HCT116 (cell line): Measurements from ENCODE around the gene RPH3AL. TPM values are rescaled to one million over a fixed set of nuclear protein-coding genes. Genes with fewer than 3 reads are reported as not detected.

Source experiments
- ATAC-seq: fragments of 200-7000 bp; cut with Tn5 transposase; 2 replicates; pipeline ENCODE4 v1.9.1; 2020; ENCODE audit warnings: mild to moderate bottlenecking, moderate library complexity
- BruUV-seq: library from RNA; stranded (reverse); fragments of 400-500 nt; replicated peaks from 2 replicates; lab custom pipeline; 2021; lab: Mats Ljungman, UMichigan
- CTCF ChIA-PET: fragments of 300-600 bp; sonication (Branson Sonifier 250); formaldehyde crosslinking; loops from one replicate; lab custom pipeline; 2021; ENCODE audit warnings: antibody characterized with exemption; lab: Charles Lee
- POLR2A ChIA-PET: fragments of 300-600, 350-600 bp; sonication (Branson Sonifier 250); formaldehyde crosslinking; loops from one replicate; lab custom pipeline; 2021; ENCODE audit warnings: antibody characterized with exemption; lab: Charles Lee
- RAD21 ChIA-PET, 2 experiments: fragments of 300-600 bp; sonication (Branson Sonifier 250); formaldehyde crosslinking; loops; one replicate each; lab custom pipeline; 2023; ENCODE audit warnings: low total read pairs in 2 of 2; ENCODE audit not compliant: uncharacterized antibody in 2 of 2, unreplicated experiment in 2 of 2, low non-redundant PET in 1 of 2; lab: Charles Lee
- DNase-seq: peaks from one replicate; pipeline ENCODE4 v3.0.0-alpha.2; 2010; ENCODE audit warnings: low read depth, low spot score
- H2AFZ ChIP-seq: fragments of 200-600 bp; shearing (Covaris generic), sonication (generic); 2 replicates; pipeline ENCODE4 v1.6.1; 2017; ENCODE audit warnings: low read depth, mixed run types, mixed read lengths, antibody characterized with exemption, low read length; ENCODE audit not compliant: poor library complexity, severe bottlenecking
- H3K27ac ChIP-seq: 2 replicates; pipeline ENCODE4 v1.5.1; 2012; ENCODE audit warnings: low read depth, low read length
- H3K27me3 ChIP-seq: fragments of 200-600 bp; sonication (generic); 2 replicates; pipeline ENCODE4 v1.6.1; 2016; ENCODE audit warnings: mixed run types, low read length, mixed read lengths; ENCODE audit not compliant: insufficient read depth
- H3K36me3 ChIP-seq, 2 experiments: fragments of 200-500 bp in 1 of 2; fragments of 200-600 bp in 1 of 2; sonication (Bioruptor generic) in 1 of 2; sonication (generic) in 1 of 2; 2 replicates each; pipeline versions ENCODE4 v1.5.1 to v1.6.1; 2014 to 2016; ENCODE audit warnings: low read length in 2 of 2, inconsistent platforms in 1 of 2, mixed read lengths in 1 of 2, mixed run types in 1 of 2; ENCODE audit not compliant: insufficient read depth in 2 of 2, control insufficient read depth in 1 of 2
- H3K4me1 ChIP-seq, 2 experiments: fragments of 200-600 bp in 1 of 2; sonication (generic) in 1 of 2; 2 replicates each; pipeline versions ENCODE4 v1.5.1 to v1.6.1; 2012 to 2017; ENCODE audit warnings: low read length in 2 of 2, inconsistent platforms in 1 of 2, mild to moderate bottlenecking in 1 of 2, mixed read lengths in 1 of 2, mixed run types in 1 of 2, moderate library complexity in 1 of 2; ENCODE audit not compliant: insufficient read depth in 2 of 2, control insufficient read depth in 1 of 2
- H3K4me2 ChIP-seq: fragments of 200-600 bp; sonication (generic); 2 replicates; pipeline ENCODE4 v1.6.1; 2017; ENCODE audit warnings: mixed run types, low read length, mixed read lengths
- H3K4me3 ChIP-seq, 2 experiments: fragments of 200-600 bp in 1 of 2; sonication (generic) in 1 of 2; replicated peaks in 1 of 2; 2 replicates each; pipeline ENCODE4 v1.5.1; 2011 to 2016; ENCODE audit warnings: low read length in 2 of 2, control low read depth in 1 of 2, low read depth in 1 of 2, mild to moderate bottlenecking in 1 of 2, mixed read lengths in 1 of 2, mixed run types in 1 of 2
- H3K79me2 ChIP-seq: fragments of 200-600 bp; sonication (generic); 2 replicates; pipeline ENCODE4 v1.6.1; 2017; ENCODE audit warnings: mild to moderate bottlenecking, mixed run types, low read length, moderate library complexity, mixed read lengths; ENCODE audit not compliant: insufficient read depth
- H3K9ac ChIP-seq: fragments of 200-600 bp; sonication (generic); 2 replicates; pipeline ENCODE4 v1.6.1; 2016; ENCODE audit warnings: low read length, mixed read lengths
- H3K9me2 ChIP-seq: fragments of 200-600 bp; sonication (generic), shearing (Covaris generic); 2 replicates; pipeline ENCODE4 v1.6.1; 2017; ENCODE audit warnings: mixed run types, mild to moderate bottlenecking, moderate library complexity; ENCODE audit not compliant: insufficient read depth
- H3K9me3 ChIP-seq, 2 experiments: fragments of 200-500 bp in 1 of 2; fragments of 200-600 bp in 1 of 2; sonication (Bioruptor generic) in 1 of 2; sonication (generic) in 1 of 2; 2 replicates each; pipeline ENCODE4 v1.6.1; 2014 to 2017; ENCODE audit warnings: low read length in 2 of 2, mixed read lengths in 2 of 2, inconsistent platforms in 1 of 2, low read depth in 1 of 2, mild to moderate bottlenecking in 1 of 2, mixed run types in 1 of 2, moderate library complexity in 1 of 2; ENCODE audit not compliant: control insufficient read depth in 1 of 2, insufficient read depth in 1 of 2
- H4K20me1 ChIP-seq: fragments of 200-600 bp; sonication (generic), shearing (Covaris generic); 2 replicates; pipeline ENCODE4 v1.6.1; 2017; ENCODE audit warnings: mixed run types, mild to moderate bottlenecking, moderate library complexity; ENCODE audit not compliant: insufficient read depth
- CBX3 ChIP-seq: IDR thresholded peaks from 2 replicates; pipeline ENCODE4 v1.6.1; 2012; ENCODE audit warnings: low read depth
- CEBPB ChIP-seq: IDR thresholded peaks from 2 replicates; pipeline ENCODE4 v1.6.1; 2012; ENCODE audit warnings: low read depth
- EGR1 ChIP-seq: IDR thresholded peaks from 2 replicates; pipeline ENCODE4 v1.6.1; 2012; ENCODE audit warnings: low read depth
- EZH2phosphoT487 ChIP-seq: fragments of 200-600 bp; IDR thresholded peaks from 2 replicates; pipeline ENCODE4 v1.6.1; 2018; ENCODE audit warnings: antibody characterized with exemption, borderline replicate concordance
- JUND ChIP-seq: IDR thresholded peaks from 2 replicates; pipeline ENCODE4 v1.6.1; 2012
- POLR2A ChIP-seq: IDR thresholded peaks from 2 replicates; pipeline ENCODE4 v1.7.0; 2011; ENCODE audit warnings: borderline replicate concordance; ENCODE audit not compliant: insufficient read depth, insufficient read length; ENCODE audit errors: extremely low read depth
- POLR2AphosphoS5 ChIP-seq: IDR thresholded peaks from 2 replicates; pipeline ENCODE4 v1.6.1; 2011; ENCODE audit warnings: mild to moderate bottlenecking, low read depth, low read length, moderate library complexity
- SIN3A ChIP-seq: IDR thresholded peaks from 2 replicates; pipeline ENCODE4 v1.6.1; 2012; ENCODE audit warnings: low read depth
- SP1 ChIP-seq: IDR thresholded peaks from 2 replicates; pipeline ENCODE4 v1.6.1; 2012; ENCODE audit warnings: low read depth
- SRF ChIP-seq: IDR thresholded peaks from 2 replicates; pipeline ENCODE4 v1.6.1; 2012; ENCODE audit warnings: low read depth
- TCF7L2 ChIP-seq: IDR thresholded peaks from 2 replicates; pipeline ENCODE4 v1.7.0; 2011; ENCODE audit warnings: borderline replicate concordance, inconsistent platforms; ENCODE audit not compliant: insufficient read depth, insufficient read length; ENCODE audit errors: extremely low read depth
- ZBTB33 ChIP-seq: IDR thresholded peaks from 2 replicates; pipeline ENCODE4 v1.6.1; 2011; ENCODE audit warnings: mild to moderate bottlenecking, low read length, moderate library complexity; ENCODE audit not compliant: insufficient replicate concordance; ENCODE audit errors: extremely low read depth
- ZNF274 ChIP-seq: fragments of 200-500 bp; sonication (Bioruptor generic); IDR thresholded peaks from 2 replicates; pipeline ENCODE4 v1.6.1; 2014; ENCODE audit warnings: mild to moderate bottlenecking, low read depth, low read length, inconsistent platforms
- intact Hi-C: fragments of 100-400 bp; cut with micrococcal nuclease; formaldehyde crosslinking; loops from 2 replicates; pipeline ENCODE4 v1.10.0; 2022
- total RNA-seq: library from RNA; stranded (reverse); gene quantifications from one replicate; pipeline ENCODE4 v1.2.1, GENCODE V29; 2021; ENCODE audit not compliant: unreplicated experiment
- TF ChIP-seq, protein P1 (sequence below), 3 experiments: fragments of 200-600 bp in 1 of 3; sonication (generic) in 1 of 3; IDR thresholded peaks in 2 of 3; conservative IDR thresholded peaks in 1 of 3; 2 replicates each; pipeline ENCODE4 v1.5.1; 2012 to 2017; ENCODE audit warnings: low read depth in 2 of 3, low read length in 2 of 3, antibody characterized with exemption in 1 of 3, borderline replicate concordance in 1 of 3, control low read depth in 1 of 3, mild to moderate bottlenecking in 1 of 3, mixed read lengths in 1 of 3, mixed run types in 1 of 3, moderate library complexity in 1 of 3; ENCODE audit not compliant: insufficient read depth in 1 of 3

The RPH3AL gene
- total RNA-seq, 1 experiment from 2014 or later = 17.0 TPM

DNA sequence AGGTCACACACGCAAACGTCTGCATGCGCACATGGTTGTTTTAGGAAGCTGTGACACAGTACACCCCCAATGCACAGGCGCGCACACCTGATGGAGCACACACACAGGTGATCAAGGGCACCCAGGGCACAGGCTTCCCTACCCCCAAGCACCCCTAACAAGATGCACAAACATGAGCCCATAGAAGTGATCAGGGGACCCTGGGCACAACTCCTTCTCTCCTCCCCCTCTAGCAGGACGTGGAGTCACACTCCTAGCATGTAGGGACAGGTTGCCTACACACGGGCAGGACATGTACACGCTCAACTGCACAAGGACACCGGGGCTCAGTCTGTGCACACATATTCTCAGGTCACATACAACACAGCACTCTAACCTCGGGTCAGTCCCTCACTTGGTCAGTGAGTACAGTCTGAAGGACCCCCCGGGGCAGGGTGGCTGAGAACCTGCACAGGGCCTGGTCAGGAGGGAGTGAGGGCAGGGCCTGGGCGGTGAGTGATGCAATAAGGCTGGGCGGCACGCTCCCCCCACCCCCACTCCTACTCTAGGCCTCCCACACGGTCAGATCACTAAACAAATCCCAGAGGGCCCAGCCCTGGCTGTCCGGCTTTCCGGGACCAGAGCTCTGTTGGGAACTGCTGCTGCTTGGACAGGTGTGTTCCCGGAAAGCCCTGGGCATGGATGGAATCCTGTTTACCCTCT, 170.4 kb downstream of the RPH3AL start:
- Histone ChIP-seq H3K4me1 (peaks cover 22 to 23% of the 10 kb centered on the region in 2 experiments), H3K79me2 (peaks cover 8% of the 10 kb centered on the region; the same call in 1 of the 2 replicates), H3K36me3 (no peaks in the 10 kb centered on the region), H3K4me2 (peak overlapping the region; percentile 94), H3K4me3 (peak overlapping the region; percentile 33 to 58), H3K27me3 (no peaks in the 10 kb centered on the region), H4K20me1 (no peaks in the 10 kb centered on the region), H3K9me2 (no peaks in the 10 kb centered on the region), H3K9me3 (no peaks in the 10 kb centered on the region), H2AFZ (peak overlapping the region; percentile 82), H3K27ac (peak overlapping the region; percentile 68; the same call in 1 of the 2 replicates), H3K9ac (peak overlapping the region; percentile 62)
- DNase-seq (no peak), ATAC-seq (no peak; the same call in 1 of the 2 replicates)
- TF ChIP-seq SP1 (no peak), JUND (no peak), ZNF274 (no peak), POLR2AphosphoS5 (no peak)
- ChIA-PET POLR2A (no interaction called here), CTCF (no interaction called here), RAD21 (no interaction called here)
- intact Hi-C loops = no loop called here
- no TSS peak for BruUV-seq

DNA sequence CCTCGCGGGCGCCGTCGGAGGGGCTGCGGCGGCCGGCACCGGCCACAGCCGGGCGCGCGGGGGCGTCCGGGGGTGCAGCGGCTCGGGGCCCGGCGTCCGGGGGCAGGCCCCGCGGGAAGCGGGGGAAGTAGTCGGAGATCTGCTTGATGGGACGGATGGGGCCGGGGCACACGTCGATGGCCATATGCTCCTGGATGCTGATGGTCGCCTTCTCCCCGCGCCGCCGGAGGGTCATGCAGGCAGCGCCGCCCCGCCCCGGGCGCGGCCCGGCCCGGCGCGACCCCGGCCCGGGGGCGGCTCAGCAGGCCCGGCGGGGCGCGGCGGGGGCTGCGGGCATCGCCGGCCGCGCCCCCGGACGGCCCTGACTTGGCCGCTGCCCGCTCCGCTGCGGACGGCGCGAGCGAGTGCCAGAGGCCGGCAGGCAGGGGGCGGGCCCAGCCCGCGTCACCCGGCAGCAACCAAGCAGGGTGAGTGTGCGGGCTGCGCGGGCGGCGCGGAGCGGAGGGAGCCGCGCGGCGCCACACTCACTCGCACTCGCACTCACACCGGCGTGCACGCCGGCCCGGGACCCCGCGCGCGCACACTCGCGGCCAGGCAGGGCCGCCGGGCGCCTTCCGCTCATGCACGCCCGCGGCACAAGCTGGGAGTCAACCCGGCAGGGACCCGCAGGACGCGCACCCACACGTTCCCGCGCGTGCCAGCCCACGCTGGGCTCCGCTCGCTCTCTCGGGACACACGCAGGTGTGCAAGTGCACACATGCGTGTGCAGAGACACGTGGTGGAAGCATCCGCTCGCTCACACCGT, 171.2 kb downstream of the RPH3AL start, which contains the start of gene DOC2B:
Gene DOC2B, minus strand, starts transcription at position 406 of the 805 bp plus-strand sequence. Its CDS starts 171 bp downstream, at position 235.
- ATAC-seq = peak; percentile 90
- Histone ChIP-seq H3K4me2 (peak within 1 kb of the TSS; percentile 94), H3K4me1 (peaks cover 22 to 23% of the 10 kb centered on the region in 2 experiments), H3K9me2 (no peaks in the 10 kb centered on the region), H3K9me3 (no peaks in the 10 kb centered on the region), H3K9ac (peak within 1 kb of the TSS; percentile 75), H3K36me3 (no peaks in the 10 kb centered on the region), H3K27ac (peak within 1 kb of the TSS; percentile 68), H3K4me3 (peak within 1 kb of the TSS; percentile 46 to 72), H3K27me3 (no peaks in the 10 kb centered on the region), H3K79me2 (peaks cover 8% of the 10 kb centered on the region; the same call in 1 of the 2 replicates), H2AFZ (peak within 1 kb of the TSS; percentile 82), H4K20me1 (no peaks in the 10 kb centered on the region)
- BruUV-seq = no TSS peak
- intact Hi-C loops = no loop called here
- peak; percentile 40 for DNase-seq
- ChIA-PET CTCF (no interaction called here), RAD21 (no interaction called here), POLR2A (no interaction called here)
- TF ChIP-seq SIN3A (no peak), TCF7L2 (no peak), SRF (no peak), CEBPB (no peak), POLR2A (no peak), EGR1 (no peak), ZBTB33 (no peak), CBX3 (no peak), EZH2phosphoT487 (no peak)
- TF ChIP-seq, protein P1, sequence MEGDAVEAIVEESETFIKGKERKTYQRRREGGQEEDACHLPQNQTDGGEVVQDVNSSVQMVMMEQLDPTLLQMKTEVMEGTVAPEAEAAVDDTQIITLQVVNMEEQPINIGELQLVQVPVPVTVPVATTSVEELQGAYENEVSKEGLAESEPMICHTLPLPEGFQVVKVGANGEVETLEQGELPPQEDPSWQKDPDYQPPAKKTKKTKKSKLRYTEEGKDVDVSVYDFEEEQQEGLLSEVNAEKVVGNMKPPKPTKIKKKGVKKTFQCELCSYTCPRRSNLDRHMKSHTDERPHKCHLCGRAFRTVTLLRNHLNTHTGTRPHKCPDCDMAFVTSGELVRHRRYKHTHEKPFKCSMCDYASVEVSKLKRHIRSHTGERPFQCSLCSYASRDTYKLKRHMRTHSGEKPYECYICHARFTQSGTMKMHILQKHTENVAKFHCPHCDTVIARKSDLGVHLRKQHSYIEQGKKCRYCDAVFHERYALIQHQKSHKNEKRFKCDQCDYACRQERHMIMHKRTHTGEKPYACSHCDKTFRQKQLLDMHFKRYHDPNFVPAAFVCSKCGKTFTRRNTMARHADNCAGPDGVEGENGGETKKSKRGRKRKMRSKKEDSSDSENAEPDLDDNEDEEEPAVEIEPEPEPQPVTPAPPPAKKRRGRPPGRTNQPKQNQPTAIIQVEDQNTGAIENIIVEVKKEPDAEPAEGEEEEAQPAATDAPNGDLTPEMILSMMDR (IDR thresholded peaks at IDR 0.05 in 2 of 3, conservative IDR thresholded peaks at IDR 0.05 in 1 of 3; ENCODE audit: borderline replicate concordance in 1 of 3, insufficient read depth in 1 of 3, low read depth in 2 of 3, low read length in 2 of 3) = no peak
